Muscle layer of duodenum (tissue), 2 donors: Measurements from ENCODE around the gene DHRS12.
A peak's percentile ranks its signal among the peaks of the same experiment; 100 is the strongest.

ENCODE experiments used
- H3K27ac ChIP-seq: one replicate; pipeline ENCODE4 v1.7.0; 2013; ENCODE audit warnings: mild to moderate bottlenecking, low read length
- H3K27me3 ChIP-seq: one replicate; pipeline ENCODE4 v1.7.0; 2013; ENCODE audit warnings: low read depth, mild to moderate bottlenecking, control low read depth, low read length
- H3K36me3 ChIP-seq, 2 donors: one replicate each; pipeline ENCODE4 v1.7.0; 2013; ENCODE audit warnings: low read length in 2 of 2, control low read depth in 1 of 2, mild to moderate bottlenecking in 1 of 2; ENCODE audit not compliant: insufficient read depth in 2 of 2, control insufficient read depth in 1 of 2
- H3K4me1 ChIP-seq, 2 donors: one replicate each; pipeline ENCODE4 v1.7.0; 2013; ENCODE audit warnings: low read length in 2 of 2, mild to moderate bottlenecking in 2 of 2, control low read depth in 1 of 2, moderate library complexity in 1 of 2; ENCODE audit not compliant: insufficient read depth in 2 of 2, control insufficient read depth in 1 of 2
- H3K4me3 ChIP-seq, 2 donors: one replicate each; pipeline ENCODE4 v1.7.0; 2013; ENCODE audit warnings: low read length in 2 of 2, low read depth in 1 of 2, mild to moderate bottlenecking in 1 of 2
- H3K9me3 ChIP-seq, 2 donors: one replicate each; pipeline ENCODE4 v1.7.0; 2013; ENCODE audit warnings: low read length in 2 of 2, control low read depth in 1 of 2, mild to moderate bottlenecking in 1 of 2; ENCODE audit not compliant: control insufficient read depth in 1 of 2
- donor health status: healthy.

DHRS12 gene

DNA sequence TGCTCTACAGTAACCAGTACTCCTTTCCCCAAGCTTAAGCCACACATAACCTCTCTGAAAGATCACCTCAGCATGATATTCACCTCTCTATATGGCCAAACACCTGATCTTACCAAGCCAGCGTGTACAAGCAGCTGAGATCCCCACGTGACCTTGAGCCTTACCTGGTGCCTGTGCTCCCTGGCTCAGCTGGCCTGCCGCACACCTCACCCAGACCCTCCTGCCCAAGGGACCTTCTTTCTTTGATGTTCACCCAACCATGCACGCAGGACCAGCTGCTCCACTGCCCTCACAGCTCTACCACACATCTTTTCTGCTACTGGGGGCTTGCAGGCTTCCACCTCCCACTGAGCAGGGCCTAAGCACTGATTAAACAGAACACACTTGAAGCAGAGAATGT is 9.0 kb downstream of the DHRS12 start:
- H3K4me1 ChIP-seq = no peaks in the 10 kb centered on the region
- peaks cover 0 to 17% of the 10 kb centered on the region in 2 donors for H3K36me3 ChIP-seq
- H3K27ac ChIP-seq = no peak overlapping the region
- no peak overlapping the region for H3K4me3 ChIP-seq
- no peaks in the 10 kb centered on the region for H3K27me3 ChIP-seq
- no peaks in the 10 kb centered on the region for H3K9me3 ChIP-seq

- Histone ChIP-seq H3K27me3 (no peaks in the 10 kb centered on the region), H3K36me3 (peaks cover 0 to 17% of the 10 kb centered on the region in 2 donors), H3K4me3 (no peak overlapping the region), H3K9me3 (no peaks in the 10 kb centered on the region), H3K4me1 (no peaks in the 10 kb centered on the region), H3K27ac (no peak overlapping the region)
These were observed 10.2 kb downstream of the DHRS12 start for GRCh38 chr13:51793570-51794271.

DNA sequence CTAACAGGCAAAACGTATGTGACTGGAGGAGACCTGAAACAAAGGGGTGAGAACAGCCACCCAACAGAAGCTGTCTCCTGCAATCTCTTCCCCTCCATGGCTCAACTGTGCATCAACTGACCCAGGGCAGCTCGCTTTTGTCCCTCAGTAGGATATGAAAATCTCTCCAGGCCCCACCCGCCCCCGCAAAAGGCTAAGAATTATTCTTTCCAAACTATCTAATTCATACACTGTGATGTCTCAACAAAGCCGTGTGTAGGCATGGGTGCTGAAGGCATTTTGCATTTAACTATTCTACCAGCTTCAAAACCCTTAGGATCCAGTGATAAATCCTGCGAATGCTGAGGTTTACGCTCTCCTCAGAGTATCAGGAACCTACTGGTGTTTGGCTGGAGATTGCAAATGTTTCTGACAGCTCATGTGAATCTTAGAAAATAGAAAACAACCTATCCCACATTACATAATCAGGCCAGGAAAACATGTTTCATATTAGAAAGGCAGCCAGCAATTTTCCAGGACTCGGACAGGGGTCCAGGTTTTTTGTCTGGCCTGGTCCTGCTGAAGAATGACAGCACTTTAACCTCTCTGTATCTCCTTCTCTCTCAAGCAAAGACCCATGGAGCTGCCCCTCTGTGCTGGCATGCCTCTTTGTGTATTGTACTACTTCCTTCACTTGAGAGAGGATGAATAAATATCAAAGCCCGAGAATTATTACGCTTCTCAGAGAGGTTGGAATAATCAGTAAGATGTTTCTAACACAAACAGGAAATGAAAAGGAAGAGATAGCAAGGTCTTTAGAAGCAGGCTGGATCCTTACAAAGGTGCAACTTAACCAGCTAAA is 17.3 kb downstream of the DHRS12 start:
- Histone ChIP-seq H3K27ac (no peak overlapping the region), H3K36me3 (no peaks in the 10 kb centered on the region), H3K4me3 (peak overlapping the region in 1 of 2 donors; percentile 12), H3K27me3 (no peaks in the 10 kb centered on the region), H3K4me1 (peaks cover 10 to 16% of the 10 kb centered on the region in 2 donors), H3K9me3 (no peaks in the 10 kb centered on the region)

DNA sequence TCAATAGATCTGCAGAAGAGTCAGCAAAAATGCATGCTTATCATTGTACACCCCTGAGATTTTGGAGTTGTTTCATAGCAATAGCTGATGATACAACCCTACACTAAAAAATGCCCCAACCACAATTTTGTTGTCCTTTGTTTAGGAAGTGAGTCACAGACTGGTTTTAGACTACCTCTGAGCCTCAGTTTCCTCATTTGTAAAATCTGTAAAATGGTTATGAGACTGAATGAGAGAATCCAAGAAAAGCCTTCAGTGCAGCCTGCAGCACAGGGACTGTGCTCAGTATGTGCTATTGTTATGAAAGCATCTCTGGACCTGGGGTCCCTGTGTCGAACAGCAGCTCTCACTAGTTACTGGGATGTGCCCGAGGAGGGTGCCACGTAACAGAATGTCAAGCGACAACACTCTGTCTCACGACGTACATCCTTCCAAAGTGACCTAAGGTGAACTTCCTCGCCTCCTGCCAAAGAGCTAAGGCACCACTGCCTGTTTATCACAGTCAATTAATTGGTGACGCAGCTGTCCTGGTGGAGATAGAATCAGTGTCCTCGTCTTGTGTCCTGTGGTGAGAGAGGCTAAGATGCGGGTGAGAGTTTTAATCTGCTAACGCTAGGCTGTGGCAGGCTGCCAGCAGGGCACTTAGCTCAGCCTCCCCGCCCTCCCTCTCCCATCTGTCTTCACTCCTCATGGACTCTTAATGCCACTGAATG is 18.1 kb downstream of the DHRS12 start:
- Histone ChIP-seq H3K36me3 (no peaks in the 10 kb centered on the region), H3K4me3 (peak overlapping the region in 1 of 2 donors; percentile 12), H3K4me1 (peaks cover 10 to 16% of the 10 kb centered on the region in 2 donors), H3K27me3 (no peaks in the 10 kb centered on the region), H3K9me3 (no peaks in the 10 kb centered on the region), H3K27ac (no peak overlapping the region)

GRCh38 chr13:51784097-51784496 is 19.9 kb downstream of the DHRS12 start:
- Histone ChIP-seq H3K27me3 (no peaks in the 10 kb centered on the region), H3K9me3 (no peaks in the 10 kb centered on the region), H3K36me3 (no peaks in the 10 kb centered on the region), H3K4me3 (no peak overlapping the region), H3K4me1 (peaks cover 10 to 16% of the 10 kb centered on the region in 2 donors), H3K27ac (no peak overlapping the region)

- no peak overlapping the region for H3K27ac ChIP-seq
- H3K4me1 ChIP-seq = peaks cover 10 to 16% of the 10 kb centered on the region in 2 donors
- no peaks in the 10 kb centered on the region for H3K36me3 ChIP-seq
These were observed 20.4 kb downstream of the DHRS12 start for GRCh38 chr13:51783428-51784094.

GRCh38 chr13:51782026-51782710 is 21.8 kb downstream of the DHRS12 start:
- H3K9me3 ChIP-seq = no peaks in the 10 kb centered on the region
- peaks cover 10 to 16% of the 10 kb centered on the region in 2 donors for H3K4me1 ChIP-seq
- no peaks in the 10 kb centered on the region for H3K36me3 ChIP-seq
- H3K27me3 ChIP-seq = no peaks in the 10 kb centered on the region
- no peak overlapping the region for H3K27ac ChIP-seq
- no peak overlapping the region for H3K4me3 ChIP-seq

More at GRCh38 chr13:51783428-51784094, 20.4 kb downstream of the DHRS12 start:
- no peaks in the 10 kb centered on the region for H3K27me3 ChIP-seq
- H3K4me3 ChIP-seq = no peak overlapping the region
- H3K9me3 ChIP-seq = no peaks in the 10 kb centered on the region

DNA sequence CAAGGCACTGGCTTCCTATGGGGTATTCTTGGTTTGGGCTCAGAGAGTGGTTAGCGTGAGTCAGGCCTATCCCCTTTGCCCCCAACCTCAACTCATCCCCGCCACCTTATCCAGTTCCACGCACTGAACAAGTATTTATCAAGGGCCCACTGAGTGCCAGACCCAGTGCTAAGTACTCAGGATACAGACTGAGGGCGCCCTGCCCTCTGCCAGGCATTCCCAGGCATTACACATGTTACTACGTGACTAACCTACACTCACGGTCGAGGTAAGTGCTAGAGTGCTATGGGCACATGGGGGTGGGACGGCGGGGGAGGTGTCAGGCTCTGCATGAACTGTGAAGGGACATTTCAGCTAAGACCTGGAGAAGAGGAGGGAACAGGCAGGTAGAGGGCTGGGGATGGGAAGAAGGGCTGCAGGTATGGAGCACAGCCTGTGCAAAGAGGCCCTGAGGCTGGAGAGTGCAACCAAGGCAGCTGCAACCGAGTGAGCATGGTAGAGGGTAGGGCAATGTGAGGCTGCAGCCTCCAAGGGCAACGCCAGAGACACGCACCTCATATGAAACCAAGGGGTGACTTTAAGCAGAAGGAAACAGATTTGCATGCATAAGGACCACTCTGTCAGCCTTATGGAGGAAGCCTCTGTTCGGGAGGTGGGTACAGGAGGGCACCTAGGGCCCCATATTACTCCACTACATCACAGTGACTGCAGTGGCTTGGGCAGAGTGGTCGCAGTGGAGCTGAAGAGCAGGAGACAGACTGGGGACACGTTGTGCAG is 22.5 kb downstream of the DHRS12 start:
- no peaks in the 10 kb centered on the region for H3K9me3 ChIP-seq
- peaks cover 9 to 12% of the 10 kb centered on the region in 2 donors for H3K4me1 ChIP-seq
- no peak overlapping the region for H3K4me3 ChIP-seq
- H3K27ac ChIP-seq = no peak overlapping the region
- no peaks in the 10 kb centered on the region for H3K36me3 ChIP-seq
- H3K27me3 ChIP-seq = no peaks in the 10 kb centered on the region

DNA sequence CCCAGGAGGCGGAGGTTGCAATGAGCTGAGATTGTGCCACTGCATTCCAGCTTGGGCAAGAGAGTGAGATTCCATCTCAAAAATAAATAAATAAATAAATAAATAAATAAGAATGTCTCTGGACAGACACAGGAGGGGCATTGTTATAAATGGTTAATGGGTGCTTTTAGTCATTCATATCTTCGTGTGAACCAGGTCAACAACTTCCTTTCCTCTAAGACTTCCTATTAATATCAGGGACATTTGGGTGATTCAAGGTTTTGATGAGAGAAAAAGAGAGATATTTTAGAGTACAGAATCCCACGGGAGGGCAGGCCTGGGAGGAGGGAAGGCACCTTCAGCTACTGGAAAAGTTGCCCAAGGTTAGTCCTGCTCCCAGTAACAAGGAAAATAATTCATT is 23.9 kb downstream of the DHRS12 start:
- H3K4me3 ChIP-seq = no peak overlapping the region
- no peak overlapping the region for H3K27ac ChIP-seq
- H3K9me3 ChIP-seq = no peaks in the 10 kb centered on the region
- H3K27me3 ChIP-seq = no peaks in the 10 kb centered on the region
- no peaks in the 10 kb centered on the region for H3K4me1 ChIP-seq
- H3K36me3 ChIP-seq = no peaks in the 10 kb centered on the region

- Histone ChIP-seq H3K4me3 (no peak overlapping the region), H3K9me3 (no peaks in the 10 kb centered on the region), H3K36me3 (no peaks in the 10 kb centered on the region), H3K27ac (no peak overlapping the region), H3K4me1 (no peaks in the 10 kb centered on the region), H3K27me3 (no peaks in the 10 kb centered on the region)
These were observed 25.6 kb downstream of the DHRS12 start for GRCh38 chr13:51778392-51778791.
